ENCODE data around the gene RPLP2.

Gene RPLP2

GRCh38 chr11:825366-826226 is 15.8 kb downstream of the RPLP2 start:
- no peak for DNase-seq

DNA sequence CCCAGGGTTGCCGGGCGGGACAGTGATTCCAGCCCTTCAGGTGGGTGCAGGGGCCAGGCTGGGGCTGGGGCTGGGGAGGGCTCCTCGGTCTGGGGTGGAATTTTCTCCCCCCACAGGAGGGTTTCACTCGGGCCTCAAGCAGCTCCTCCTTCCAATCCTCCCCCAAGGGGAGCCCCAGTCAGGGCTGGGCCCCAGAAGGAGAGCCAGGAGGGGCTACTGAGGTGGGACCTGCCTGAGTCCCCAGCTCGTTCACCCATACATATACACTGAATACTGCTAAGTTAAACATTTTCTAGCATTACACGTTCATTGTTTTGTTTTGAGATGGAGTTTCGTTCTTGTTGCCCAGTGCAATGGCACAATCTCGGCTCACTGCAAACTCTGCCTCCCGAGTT is 16.5 kb downstream of the RPLP2 start:
- no peak for DNase-seq

DNA sequence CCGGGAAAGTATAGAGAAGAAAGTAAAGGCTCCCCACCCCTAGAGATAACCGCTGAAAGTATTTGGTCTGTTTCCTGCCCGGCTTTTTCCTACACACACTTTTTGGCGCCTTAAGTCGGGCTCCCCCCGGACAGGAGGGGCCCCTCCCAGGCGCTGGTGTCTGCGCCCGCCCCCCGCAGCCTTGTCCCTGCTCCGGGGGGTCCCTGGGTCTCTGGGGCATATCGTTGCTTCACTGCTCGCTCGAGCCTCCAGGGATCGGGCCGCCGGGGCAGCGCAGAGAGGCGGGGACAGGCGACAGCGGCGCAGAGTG is 17.0 kb downstream of the RPLP2 start:
- DNase-seq: no peak

- no peak for DNase-seq
Observed at GRCh38 chr11:827146-827896, 17.6 kb downstream of the RPLP2 start.

DNA sequence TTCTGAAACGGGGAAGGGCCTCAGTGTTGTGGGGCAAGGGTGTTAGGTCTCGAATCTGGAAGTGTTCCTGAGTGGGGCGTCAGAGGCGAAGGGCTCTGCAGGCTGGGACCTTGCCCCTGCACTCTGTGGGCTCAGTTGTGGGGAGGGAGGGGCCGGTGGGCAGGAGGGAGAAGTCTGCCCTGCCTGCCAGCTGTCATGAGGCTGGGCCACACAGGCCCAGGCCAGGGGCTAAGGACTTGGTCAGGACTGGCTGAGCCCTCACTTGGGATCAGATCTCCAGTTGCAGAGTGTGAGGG is 18.1 kb downstream of the RPLP2 start, which contains the start of gene CRACR2B:
Gene CRACR2B, plus strand, starts transcription at position 23 of the 296 bp plus-strand sequence. CDS start 689 bp downstream, outside the sequence.
- no peak for DNase-seq

GRCh38 chr11:828506-829175 is 18.9 kb downstream of the RPLP2 start:
- DNase-seq: no peak

DNA sequence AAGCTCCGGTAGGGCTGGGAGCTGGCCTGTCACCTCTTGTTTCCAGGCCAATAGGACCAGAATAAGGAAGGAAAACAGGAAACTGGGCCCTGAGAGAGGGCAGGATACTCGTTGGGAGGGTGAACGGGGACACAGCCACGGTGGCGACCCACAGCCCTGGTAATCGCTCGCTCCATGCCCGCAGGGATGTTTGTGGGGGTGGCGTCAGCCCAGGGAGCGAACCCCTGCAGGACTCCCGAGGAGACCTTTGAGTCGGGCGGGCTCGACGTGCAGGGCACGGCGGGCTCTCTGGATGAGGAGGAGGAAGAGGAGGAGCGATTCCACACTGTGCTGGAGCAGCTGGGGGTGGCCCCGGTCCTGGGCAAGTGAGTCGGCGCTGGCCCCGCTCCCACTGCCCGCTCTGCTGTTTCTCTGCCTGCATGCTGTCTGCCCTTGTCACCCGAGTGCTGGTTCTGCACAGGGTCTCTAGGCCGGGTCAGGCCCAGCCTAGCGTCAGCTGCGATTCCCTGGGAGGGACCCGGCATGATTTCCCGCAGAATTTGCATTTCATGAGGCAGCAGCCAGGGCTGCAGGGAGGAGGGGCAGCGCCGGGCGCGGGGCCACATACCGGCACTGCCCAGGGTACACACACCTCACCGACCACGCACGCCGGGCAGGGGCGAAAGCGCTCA is 19.5 kb downstream of the RPLP2 start:
- DNase-seq: no peak

DNA sequence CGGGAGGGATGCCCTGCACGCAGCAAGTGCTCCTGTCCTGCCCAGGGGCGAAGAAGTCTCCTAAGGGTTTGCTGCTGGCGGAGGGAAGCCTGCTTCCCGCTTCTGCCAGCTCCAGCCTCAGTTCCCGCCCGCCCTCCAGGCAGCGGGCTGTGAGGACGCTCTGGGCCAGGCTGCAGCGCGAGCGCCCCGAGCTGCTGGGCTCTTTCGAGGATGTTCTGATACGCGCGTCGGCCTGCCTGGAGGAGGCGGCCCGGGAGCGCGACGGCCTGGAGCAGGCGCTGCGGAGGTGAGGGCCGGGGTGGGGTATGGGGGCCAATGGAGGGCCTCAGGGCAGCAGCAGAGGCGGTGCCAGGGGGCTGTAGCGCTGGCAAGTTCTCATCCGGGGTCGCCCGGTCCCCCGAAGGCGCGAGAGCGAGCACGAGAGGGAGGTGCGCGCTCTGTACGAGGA is 20.1 kb downstream of the RPLP2 start:
- DNase-seq: no peak

DNA sequence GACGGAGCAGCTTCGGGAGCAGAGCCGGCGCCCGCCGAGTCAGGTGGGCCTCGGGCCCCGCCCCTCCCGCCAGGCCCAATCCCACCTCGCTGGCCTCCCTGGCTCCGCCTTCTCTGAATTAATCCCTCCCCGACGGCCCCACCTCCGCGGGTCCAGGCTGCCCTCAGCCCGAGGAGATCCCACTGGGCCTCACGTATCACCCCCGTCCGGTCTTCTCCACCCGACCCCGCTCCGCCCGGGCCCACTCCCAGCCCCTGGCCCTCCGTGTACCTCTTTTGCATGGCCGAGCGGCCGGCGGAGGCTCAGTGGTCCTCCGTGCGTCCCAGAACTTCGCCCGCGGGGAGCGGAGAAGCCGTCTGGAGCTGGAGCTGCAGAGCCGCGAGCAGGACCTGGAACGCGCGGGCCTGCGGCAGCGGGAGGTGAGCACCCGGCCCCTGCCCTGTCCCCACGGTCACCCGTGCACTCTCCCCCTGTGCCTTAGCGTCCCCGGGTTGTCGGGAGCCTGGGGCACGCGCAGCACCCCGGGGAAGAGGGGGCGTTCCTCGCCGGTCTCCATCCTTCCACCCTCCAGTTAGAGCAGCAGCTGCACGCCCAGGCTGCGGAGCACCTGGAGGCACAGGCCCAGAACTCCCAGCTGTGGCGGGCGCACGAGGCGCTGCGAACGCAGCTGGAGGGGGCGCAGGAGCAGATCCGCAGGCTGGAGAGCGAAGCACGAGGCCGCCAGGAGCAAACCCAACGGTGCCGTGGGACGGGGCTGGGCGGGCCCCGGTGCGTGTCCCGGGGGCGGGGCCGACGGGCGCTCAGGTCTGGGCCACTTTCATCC is 20.7 kb downstream of the RPLP2 start:
- peak; percentile 67 for DNase-seq

DNA sequence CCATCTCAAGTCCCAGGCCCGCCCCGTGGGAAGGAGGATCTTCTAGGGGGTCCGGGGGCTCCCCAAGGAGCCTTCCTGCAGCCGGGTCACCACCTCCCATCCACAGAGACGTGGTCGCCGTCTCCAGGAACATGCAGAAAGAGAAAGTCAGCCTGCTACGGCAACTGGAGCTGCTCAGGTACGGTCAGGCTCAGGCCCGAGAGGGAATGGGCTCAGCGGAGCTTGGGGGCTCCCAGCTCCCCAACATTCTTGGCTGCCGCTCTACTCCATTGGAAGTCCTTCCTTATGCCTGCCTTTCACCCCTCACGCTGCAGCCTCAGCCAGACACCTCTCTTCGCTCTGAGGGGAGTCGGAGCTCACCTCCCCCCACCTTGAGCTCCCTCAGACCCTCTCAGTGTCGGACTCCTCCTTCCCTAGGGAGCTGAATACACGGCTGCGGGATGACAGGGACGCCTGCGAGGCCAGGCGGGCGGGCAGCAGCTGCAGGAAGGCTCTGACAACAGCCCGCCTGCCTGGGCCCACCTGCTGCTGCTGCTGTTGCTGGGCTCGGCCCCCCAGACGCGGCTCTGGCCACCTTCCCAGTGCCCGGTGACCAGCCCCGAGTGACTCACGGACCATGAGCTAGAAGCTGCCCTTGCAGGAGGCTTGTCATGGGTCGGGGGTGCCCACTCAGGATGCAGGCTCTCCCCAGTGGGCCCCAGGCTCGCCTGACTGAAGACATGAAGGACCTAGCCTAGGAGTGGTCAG is 21.5 kb downstream of the RPLP2 start:
- DNase-seq: no peak

- DNase-seq: no peak
Observed at GRCh38 chr11:831961-832528, 22.3 kb downstream of the RPLP2 start.

DNA sequence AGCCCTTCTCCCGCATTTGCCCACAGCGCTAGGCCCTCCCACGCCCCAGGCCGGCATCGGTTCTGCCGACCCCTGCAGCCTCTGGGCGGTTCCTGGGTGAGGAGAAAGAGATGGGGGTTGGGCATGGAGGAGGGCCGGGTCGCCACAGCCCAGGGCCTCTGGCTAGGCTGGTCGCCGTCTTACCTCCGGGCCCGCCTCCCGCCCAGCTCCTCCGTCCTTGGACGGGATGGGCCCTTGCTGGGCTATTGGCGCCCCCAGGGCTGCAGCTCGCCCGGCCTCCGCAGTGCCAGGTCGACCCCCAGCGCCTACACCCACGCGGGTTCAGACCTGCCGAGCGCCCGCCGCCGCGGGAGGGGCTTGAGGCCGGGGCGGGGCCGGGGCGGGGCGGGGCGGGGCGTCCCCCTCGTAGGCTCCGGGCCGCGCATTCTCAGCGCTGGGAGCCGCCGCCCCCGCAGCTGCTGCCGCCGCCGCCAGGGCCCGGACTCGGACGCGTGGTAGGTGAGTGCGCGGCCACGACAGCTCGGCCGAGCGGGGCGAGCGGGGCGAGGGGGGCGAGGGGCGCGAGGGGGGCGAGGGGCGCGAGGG is 22.9 kb downstream of the RPLP2 start, which contains the start of gene CD151:
Gene CD151, plus strand, starts transcription at position 424 of the 585 bp plus-strand sequence. CDS start 3,118 bp downstream, outside the sequence.
- peak; percentile 74 for DNase-seq

DNA sequence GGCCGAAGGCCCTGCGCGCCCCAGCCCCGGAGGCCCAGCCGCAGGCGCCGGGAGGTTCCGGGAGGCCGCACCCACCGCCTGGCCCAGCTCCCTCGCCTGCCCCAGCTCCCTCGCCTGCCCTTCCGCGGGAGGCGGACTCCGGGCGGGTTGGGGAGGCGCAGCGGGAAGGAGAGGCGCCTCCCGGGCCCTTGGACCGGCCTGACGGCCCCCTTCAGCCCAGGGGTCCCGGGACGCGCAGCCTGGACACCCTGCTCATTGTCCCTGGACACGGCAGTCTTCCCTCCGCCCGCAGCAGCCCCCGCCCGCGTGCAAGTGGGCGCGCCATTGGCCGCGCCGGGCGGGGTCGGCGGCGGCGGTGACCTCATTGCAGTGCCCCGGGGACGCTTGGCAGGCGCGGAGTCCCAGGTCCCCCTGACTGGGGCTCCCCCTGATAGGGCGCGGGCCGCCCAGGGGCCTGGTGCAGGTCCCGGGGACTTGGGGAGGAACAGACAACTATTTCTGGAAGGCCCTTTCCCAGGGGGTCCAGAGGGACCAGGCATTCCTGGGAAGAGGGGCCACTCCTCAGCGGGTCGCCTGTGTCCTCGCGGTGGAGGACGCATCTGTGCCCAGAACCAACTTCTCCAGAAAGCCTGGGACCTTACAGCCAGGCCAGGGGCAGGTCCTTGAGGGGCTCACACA is 23.5 kb downstream of the RPLP2 start:
- DNase-seq: peak; percentile 36

DNA sequence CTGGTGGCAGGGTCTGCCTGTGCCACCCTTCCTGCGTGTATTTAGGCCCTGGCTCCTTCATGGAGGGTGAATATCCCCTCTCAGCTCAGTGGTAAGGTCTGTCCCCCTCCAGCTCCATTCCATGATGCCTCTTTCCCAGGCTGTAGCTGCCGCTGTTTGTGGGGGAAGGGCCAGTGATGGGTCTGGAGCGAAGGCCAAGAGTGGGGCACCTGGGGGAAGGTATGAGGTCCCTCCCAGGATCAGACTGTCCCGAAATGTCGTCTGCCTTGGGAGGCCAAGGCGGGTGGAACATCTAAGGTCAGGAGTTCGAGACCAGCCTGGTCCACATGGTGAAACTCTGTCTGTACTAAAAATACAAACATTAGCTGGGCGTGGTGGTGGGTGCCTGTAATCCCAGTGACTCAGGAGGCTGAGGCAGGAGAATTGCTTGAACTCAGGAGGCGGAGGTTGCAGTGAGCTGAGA is 24.1 kb downstream of the RPLP2 start:
- DNase-seq: no peak

- no peak for DNase-seq
Observed at GRCh38 chr11:834371-835316, 24.9 kb downstream of the RPLP2 start.

GRCh38 chr11:836274-836673 is 26.5 kb downstream of the RPLP2 start:
- DNase-seq: no peak

GRCh38 chr11:836700-837099 is 26.9 kb downstream of the RPLP2 start:
- no peak for DNase-seq

GRCh38 chr11:837189-837989 is 27.6 kb downstream of the RPLP2 start:
- no peak for DNase-seq

All from CD4-positive, alpha-beta T cell treated with Interleukin-6 for 4 hours (primary cell).